Measurements from ENCODE around the gene SIRPG. TPM values are rescaled to one million over a fixed set of nuclear protein-coding genes. Genes with fewer than 3 reads are reported as not detected.

Gene SIRPG
- total RNA-seq, 1 donor from 2014 or later, result not detected

DNA sequence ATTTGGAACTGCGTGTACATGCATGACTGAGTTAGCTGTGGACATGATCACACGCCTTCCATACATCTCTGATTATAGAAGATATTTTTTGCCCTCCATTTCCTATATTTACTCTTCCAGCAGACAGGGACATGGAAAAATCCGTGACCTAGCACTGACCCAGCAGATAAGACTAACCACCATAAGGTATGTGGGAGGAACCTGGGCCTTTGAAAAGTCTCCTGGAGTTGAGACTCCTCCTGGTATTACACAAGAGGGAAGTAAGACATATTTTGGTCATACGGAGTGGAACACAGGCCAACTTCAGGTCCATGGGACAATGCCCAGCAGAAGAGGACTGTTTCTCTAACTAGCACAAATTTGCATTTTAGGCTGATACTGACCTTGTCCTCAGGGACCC is 24.0 kb downstream of the SIRPG start:
- DNase-seq (ENCODE audit: low read depth), result no peak
- no peak overlapping the region for H3K4me3 ChIP-seq (ENCODE audit: low read depth, low read length)
- no peaks in the 10 kb centered on the region for H3K36me3 ChIP-seq (ENCODE audit: control insufficient read depth, insufficient read depth, low read length)
- no peaks in the 10 kb centered on the region for H3K27me3 ChIP-seq (ENCODE audit: control insufficient read depth, insufficient read depth, low read length)
- no peak for TF ChIP-seq CTCF (IDR thresholded peaks at IDR 0.05; ENCODE audit: insufficient read depth, low read length, poor library complexity, severe bottlenecking)

- TF ChIP-seq CTCF (IDR thresholded peaks at IDR 0.05; ENCODE audit: insufficient read depth, low read length, poor library complexity, severe bottlenecking), result no peak
- no peaks in the 10 kb centered on the region for H3K36me3 ChIP-seq (ENCODE audit: control insufficient read depth, insufficient read depth, low read length)
- no peak overlapping the region for H3K4me3 ChIP-seq (ENCODE audit: low read depth, low read length)
- no peaks in the 10 kb centered on the region for H3K27me3 ChIP-seq (ENCODE audit: control insufficient read depth, insufficient read depth, low read length)
- no peak for DNase-seq (ENCODE audit: low read depth)
Measured at GRCh38 chr20:1632178-1632577, 25.4 kb downstream of the SIRPG start.

GRCh38 chr20:1631309-1632151 is 26.0 kb downstream of the SIRPG start:
- Histone ChIP-seq H3K27me3 (ENCODE audit: control insufficient read depth, insufficient read depth, low read length) (no peaks in the 10 kb centered on the region), H3K36me3 (ENCODE audit: control insufficient read depth, insufficient read depth, low read length) (no peaks in the 10 kb centered on the region), H3K4me3 (ENCODE audit: low read depth, low read length) (no peak overlapping the region)
- DNase-seq (ENCODE audit: low read depth), result no peak
- TF ChIP-seq CTCF (IDR thresholded peaks at IDR 0.05; ENCODE audit: insufficient read depth, low read length, poor library complexity, severe bottlenecking), result no peak

GRCh38 chr20:1630186-1630585 is 27.4 kb downstream of the SIRPG start:
- DNase-seq (ENCODE audit: low read depth), result no peak
- no peaks in the 10 kb centered on the region for H3K27me3 ChIP-seq (ENCODE audit: control insufficient read depth, insufficient read depth, low read length)
- TF ChIP-seq CTCF (IDR thresholded peaks at IDR 0.05; ENCODE audit: insufficient read depth, low read length, poor library complexity, severe bottlenecking), result no peak

DNA sequence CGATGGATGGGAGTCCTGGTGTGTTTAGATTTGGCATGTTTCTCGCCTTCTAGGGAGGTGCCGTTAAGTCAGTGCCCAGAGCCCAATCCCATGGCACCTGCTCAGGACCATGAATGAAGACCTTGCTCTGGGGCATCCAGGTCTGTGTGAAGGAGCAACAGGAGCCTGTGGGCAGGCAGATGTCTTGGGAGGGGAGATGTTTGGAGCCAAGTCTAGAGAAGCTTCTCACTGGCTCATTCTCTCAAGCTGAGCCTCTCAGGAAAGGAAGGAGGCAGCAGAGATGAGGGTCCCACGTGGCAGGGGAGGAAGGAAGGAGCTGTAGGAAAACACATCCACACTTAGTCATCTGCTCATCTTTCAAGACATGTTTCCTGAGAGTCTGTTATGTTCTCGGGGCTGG is 28.3 kb downstream of the SIRPG start:
- no peaks in the 10 kb centered on the region for H3K27me3 ChIP-seq (ENCODE audit: control insufficient read depth, insufficient read depth, low read length)
- no peak for TF ChIP-seq CTCF (IDR thresholded peaks at IDR 0.05; ENCODE audit: insufficient read depth, low read length, poor library complexity, severe bottlenecking)
- no peak overlapping the region for H3K4me3 ChIP-seq (ENCODE audit: low read depth, low read length)
- no peak for DNase-seq (ENCODE audit: low read depth)
- H3K36me3 ChIP-seq (ENCODE audit: control insufficient read depth, insufficient read depth, low read length), result no peaks in the 10 kb centered on the region

More at GRCh38 chr20:1630186-1630585, 27.4 kb downstream of the SIRPG start:
- H3K36me3 ChIP-seq (ENCODE audit: control insufficient read depth, insufficient read depth, low read length), result no peaks in the 10 kb centered on the region
- H3K4me3 ChIP-seq (ENCODE audit: low read depth, low read length), result no peak overlapping the region

DNA sequence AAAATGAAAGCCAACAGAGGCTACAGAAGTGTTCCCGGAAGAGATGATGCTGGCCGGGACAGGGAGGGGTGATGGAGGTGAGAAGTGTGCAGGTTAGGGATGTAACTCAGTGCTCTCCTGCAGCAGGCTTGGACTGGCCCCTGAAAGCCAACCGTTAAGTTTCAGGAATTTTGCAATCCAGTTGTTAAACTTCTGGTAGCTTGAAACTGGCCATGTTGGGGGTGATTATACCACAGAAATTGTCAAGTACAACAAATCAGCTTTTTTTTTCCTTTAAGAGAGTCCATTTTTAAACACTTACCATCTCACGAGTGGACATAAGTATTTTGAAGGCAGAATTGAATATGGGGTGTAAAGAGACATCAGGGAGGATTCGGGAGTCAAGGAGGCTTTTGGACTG is 29.0 kb downstream of the SIRPG start:
- no peak for DNase-seq (ENCODE audit: low read depth)
- Histone ChIP-seq H3K36me3 (ENCODE audit: control insufficient read depth, insufficient read depth, low read length) (no peaks in the 10 kb centered on the region), H3K27me3 (ENCODE audit: control insufficient read depth, insufficient read depth, low read length) (no peaks in the 10 kb centered on the region), H3K4me3 (ENCODE audit: low read depth, low read length) (no peak overlapping the region)
- TF ChIP-seq CTCF (IDR thresholded peaks at IDR 0.05; ENCODE audit: insufficient read depth, low read length, poor library complexity, severe bottlenecking), result no peak

Measured in kidney epithelial cell (primary cell).